ENCODE measurements around the gene STRA6. TPM values are rescaled to one million over a fixed set of nuclear protein-coding genes. Genes with fewer than 3 reads are reported as not detected.

Gene STRA6
- total RNA-seq, 2 experiments from 2014 or later = not detected

- no peak within 1 kb of the TSS for H3K27ac ChIP-seq (ENCODE audit: low read depth, low read length, poor library complexity, severe bottlenecking)
- H2AFZ ChIP-seq (ENCODE audit: low read length) = no peak within 1 kb of the TSS
- no peak within 1 kb of the TSS for H3K4me3 ChIP-seq (ENCODE audit: low read depth, low read length, poor library complexity, severe bottlenecking)
- intact Hi-C loops (cut with micrococcal nuclease; ENCODE audit: unreplicated experiment) = no loop called here
- no peaks in the 10 kb centered on the region for H3K4me1 ChIP-seq (ENCODE audit: insufficient read depth, low read length, poor library complexity, severe bottlenecking)
- TF ChIP-seq, protein P1, sequence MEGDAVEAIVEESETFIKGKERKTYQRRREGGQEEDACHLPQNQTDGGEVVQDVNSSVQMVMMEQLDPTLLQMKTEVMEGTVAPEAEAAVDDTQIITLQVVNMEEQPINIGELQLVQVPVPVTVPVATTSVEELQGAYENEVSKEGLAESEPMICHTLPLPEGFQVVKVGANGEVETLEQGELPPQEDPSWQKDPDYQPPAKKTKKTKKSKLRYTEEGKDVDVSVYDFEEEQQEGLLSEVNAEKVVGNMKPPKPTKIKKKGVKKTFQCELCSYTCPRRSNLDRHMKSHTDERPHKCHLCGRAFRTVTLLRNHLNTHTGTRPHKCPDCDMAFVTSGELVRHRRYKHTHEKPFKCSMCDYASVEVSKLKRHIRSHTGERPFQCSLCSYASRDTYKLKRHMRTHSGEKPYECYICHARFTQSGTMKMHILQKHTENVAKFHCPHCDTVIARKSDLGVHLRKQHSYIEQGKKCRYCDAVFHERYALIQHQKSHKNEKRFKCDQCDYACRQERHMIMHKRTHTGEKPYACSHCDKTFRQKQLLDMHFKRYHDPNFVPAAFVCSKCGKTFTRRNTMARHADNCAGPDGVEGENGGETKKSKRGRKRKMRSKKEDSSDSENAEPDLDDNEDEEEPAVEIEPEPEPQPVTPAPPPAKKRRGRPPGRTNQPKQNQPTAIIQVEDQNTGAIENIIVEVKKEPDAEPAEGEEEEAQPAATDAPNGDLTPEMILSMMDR (conservative IDR thresholded peaks at IDR 0.05; ENCODE audit: low read length) = no peak
- no peak for TF ChIP-seq EZH2phosphoT487 (IDR thresholded peaks at IDR 0.05; ENCODE audit: borderline replicate concordance, low read depth, low read length)
- ChIA-PET CTCF (ENCODE audit: unreplicated experiment) (no interaction called here), POLR2A (no interaction called here)
- H3K4me2 ChIP-seq (ENCODE audit: low read length) = no peak within 1 kb of the TSS
- H3K36me3 ChIP-seq (ENCODE audit: insufficient read depth, low read length) = no peaks in the 10 kb centered on the region
- DNase-seq (ENCODE audit: low spot score) = peak; percentile 3
- no peaks in the 10 kb centered on the region for H3K79me2 ChIP-seq (ENCODE audit: insufficient read depth, low read depth, low read length)
- H4K20me1 ChIP-seq (ENCODE audit: insufficient read depth, low read length) = no peaks in the 10 kb centered on the region
- H3K9me3 ChIP-seq (ENCODE audit: low read length) = no peaks in the 10 kb centered on the region
- no TSS peak for BruUV-seq (replicated peaks)
- no peaks in the 10 kb centered on the region for H3K9me2 ChIP-seq (ENCODE audit: insufficient read depth, low read length)
Measured at GRCh38 chr15:74235962-74236361, 33.4 kb upstream of the STRA6 start, which contains the start of gene CCDC33. TSS of gene CCDC33 (plus strand) at chr15:74236326. CDS start at chr15:74236720, 394 bp downstream.

- no peak for DNase-seq (ENCODE audit: low spot score)
- Histone ChIP-seq H3K4me2 (ENCODE audit: low read length) (no peak overlapping the region), H3K79me2 (ENCODE audit: insufficient read depth, low read depth, low read length) (no peaks in the 10 kb centered on the region), H3K4me1 (ENCODE audit: insufficient read depth, low read length, poor library complexity, severe bottlenecking) (no peaks in the 10 kb centered on the region), H3K4me3 (ENCODE audit: low read depth, low read length, poor library complexity, severe bottlenecking) (no peak overlapping the region), H4K20me1 (ENCODE audit: insufficient read depth, low read length) (no peaks in the 10 kb centered on the region), H2AFZ (ENCODE audit: low read length) (no peak overlapping the region), H3K27ac (ENCODE audit: low read depth, low read length, poor library complexity, severe bottlenecking) (no peak overlapping the region), H3K9me3 (ENCODE audit: low read length) (no peaks in the 10 kb centered on the region), H3K36me3 (ENCODE audit: insufficient read depth, low read length) (no peaks in the 10 kb centered on the region), H3K9me2 (ENCODE audit: insufficient read depth, low read length) (no peaks in the 10 kb centered on the region)
- intact Hi-C loops (cut with micrococcal nuclease; ENCODE audit: unreplicated experiment) = no loop called here
- no TSS peak for BruUV-seq (replicated peaks)
- TF ChIP-seq, protein P1 (conservative IDR thresholded peaks at IDR 0.05; ENCODE audit: low read length) = no peak
- TF ChIP-seq EZH2phosphoT487 (IDR thresholded peaks at IDR 0.05; ENCODE audit: borderline replicate concordance, low read depth, low read length) = no peak
- ChIA-PET POLR2A (no interaction called here), CTCF (ENCODE audit: unreplicated experiment) (no interaction called here)
Measured at GRCh38 chr15:74234598-74234875, 31.9 kb upstream of the STRA6 start.

DNA sequence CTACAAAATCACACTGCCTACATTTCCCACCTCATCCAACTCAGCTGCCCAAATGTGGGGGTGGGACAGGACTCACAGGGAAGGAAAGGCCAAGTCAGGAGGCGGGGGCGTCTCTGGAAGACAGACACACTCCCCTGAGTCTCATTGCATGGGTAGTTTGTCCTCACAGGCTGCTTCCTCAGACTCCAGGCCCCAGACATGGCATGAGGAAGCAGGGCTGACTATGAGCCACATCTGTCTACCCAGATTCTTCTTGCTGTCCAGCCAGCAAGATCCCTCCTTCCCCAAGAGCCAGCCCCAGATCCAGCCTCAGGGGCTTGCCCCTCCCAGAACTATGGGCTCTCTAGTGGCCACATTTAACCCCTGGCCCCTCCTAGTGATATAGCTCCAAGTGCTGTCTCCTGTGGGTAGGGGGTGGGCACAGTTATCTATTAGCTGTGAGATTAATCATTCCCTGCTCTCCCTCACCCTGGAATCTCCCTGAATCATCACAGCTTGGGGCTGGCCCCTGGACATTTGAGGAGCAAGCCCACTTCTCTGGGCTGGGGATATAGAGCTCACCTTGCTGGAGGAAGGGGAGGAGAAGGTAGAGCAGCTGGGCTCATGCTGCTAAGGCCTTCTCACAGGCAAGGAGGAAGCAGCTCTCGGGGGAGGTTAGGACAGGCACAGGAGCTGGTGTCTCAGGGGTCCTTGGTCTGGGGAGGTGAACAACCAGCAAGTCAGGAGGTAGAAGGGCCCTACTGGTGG is 31.4 kb upstream of the STRA6 start:
- ChIA-PET POLR2A (no interaction called here), CTCF (ENCODE audit: unreplicated experiment) (no interaction called here)
- Histone ChIP-seq H3K4me1 (ENCODE audit: insufficient read depth, low read length, poor library complexity, severe bottlenecking) (no peaks in the 10 kb centered on the region), H3K9me2 (ENCODE audit: insufficient read depth, low read length) (no peaks in the 10 kb centered on the region), H2AFZ (ENCODE audit: low read length) (no peak overlapping the region), H4K20me1 (ENCODE audit: insufficient read depth, low read length) (no peaks in the 10 kb centered on the region), H3K79me2 (ENCODE audit: insufficient read depth, low read depth, low read length) (no peaks in the 10 kb centered on the region), H3K4me3 (ENCODE audit: low read depth, low read length, poor library complexity, severe bottlenecking) (no peak overlapping the region), H3K27ac (ENCODE audit: low read depth, low read length, poor library complexity, severe bottlenecking) (no peak overlapping the region), H3K9me3 (ENCODE audit: low read length) (no peaks in the 10 kb centered on the region), H3K4me2 (ENCODE audit: low read length) (no peak overlapping the region), H3K36me3 (ENCODE audit: insufficient read depth, low read length) (no peaks in the 10 kb centered on the region)
- TF ChIP-seq, protein P1 (conservative IDR thresholded peaks at IDR 0.05; ENCODE audit: low read length) = no peak
- TF ChIP-seq EZH2phosphoT487 (IDR thresholded peaks at IDR 0.05; ENCODE audit: borderline replicate concordance, low read depth, low read length) = no peak
- intact Hi-C loops (cut with micrococcal nuclease; ENCODE audit: unreplicated experiment) = no loop called here
- DNase-seq (ENCODE audit: low spot score) = no peak
- no TSS peak for BruUV-seq (replicated peaks)

All from OCI-LY7 (cell line).